ENCODE measurements around the gene TASP1.

TASP1 gene

GRCh38 chr20:13420625-13421024 is 218.1 kb downstream of the TASP1 start:
- no peak overlapping the region for H3K9ac ChIP-seq (ENCODE audit: low read length)
- H3K4me3 ChIP-seq (ENCODE audit: low read length) = no peak overlapping the region
- no peak overlapping the region for H3K27ac ChIP-seq (ENCODE audit: low read length)
- H4K20me1 ChIP-seq (ENCODE audit: insufficient read depth, low read length) = no peaks in the 10 kb centered on the region
- H3K27me3 ChIP-seq (ENCODE audit: low read depth, low read length) = no peaks in the 10 kb centered on the region
- H3K9me3 ChIP-seq (ENCODE audit: insufficient read depth, low read length) = no peaks in the 10 kb centered on the region
- no peak for TF ChIP-seq CTCF (IDR thresholded peaks at IDR 0.05; ENCODE audit: low read depth, low read length)
- no peak for TF ChIP-seq EZH2phosphoT487 (IDR thresholded peaks at IDR 0.05; ENCODE audit: low read depth)
- H3K36me3 ChIP-seq (replicated peaks; ENCODE audit: low read depth, low read length) = no peaks in the 10 kb centered on the region
- H3K79me2 ChIP-seq (ENCODE audit: low read length) = no peaks in the 10 kb centered on the region
- H3K4me1 ChIP-seq (ENCODE audit: low read length) = no peaks in the 10 kb centered on the region
- no peak overlapping the region for H2AFZ ChIP-seq (ENCODE audit: low read depth, low read length)
- no peak overlapping the region for H3K4me2 ChIP-seq (ENCODE audit: low read length)

GRCh38 chr20:13419477-13419876 is 219.3 kb downstream of the TASP1 start:
- no peak overlapping the region for H3K4me2 ChIP-seq (ENCODE audit: low read length)
- no peaks in the 10 kb centered on the region for H4K20me1 ChIP-seq (ENCODE audit: insufficient read depth, low read length)
- TF ChIP-seq CTCF (IDR thresholded peaks at IDR 0.05; ENCODE audit: low read depth, low read length) = no peak
- no peak for TF ChIP-seq EZH2phosphoT487 (IDR thresholded peaks at IDR 0.05; ENCODE audit: low read depth)
- H3K27me3 ChIP-seq (ENCODE audit: low read depth, low read length) = no peaks in the 10 kb centered on the region
- no peaks in the 10 kb centered on the region for H3K9me3 ChIP-seq (ENCODE audit: insufficient read depth, low read length)
- no peak overlapping the region for H3K27ac ChIP-seq (ENCODE audit: low read length)
- no peak overlapping the region for H3K9ac ChIP-seq (ENCODE audit: low read length)
- no peaks in the 10 kb centered on the region for H3K36me3 ChIP-seq (replicated peaks; ENCODE audit: low read depth, low read length)
- no peak overlapping the region for H3K4me3 ChIP-seq (ENCODE audit: low read length)
- H2AFZ ChIP-seq (ENCODE audit: low read depth, low read length) = no peak overlapping the region
- H3K4me1 ChIP-seq (ENCODE audit: low read length) = no peaks in the 10 kb centered on the region
- H3K79me2 ChIP-seq (ENCODE audit: low read length) = no peaks in the 10 kb centered on the region

- H3K27me3 ChIP-seq (ENCODE audit: low read depth, low read length) = no peaks in the 10 kb centered on the region
- no peak overlapping the region for H2AFZ ChIP-seq (ENCODE audit: low read depth, low read length)
- no peak overlapping the region for H3K4me3 ChIP-seq (ENCODE audit: low read length)
- TF ChIP-seq EZH2phosphoT487 (IDR thresholded peaks at IDR 0.05; ENCODE audit: low read depth) (no peak), CTCF (IDR thresholded peaks at IDR 0.05; ENCODE audit: low read depth, low read length) (no peak)
- H3K79me2 ChIP-seq (ENCODE audit: low read length) = no peaks in the 10 kb centered on the region
- no peak overlapping the region for H3K4me2 ChIP-seq (ENCODE audit: low read length)
- H3K9ac ChIP-seq (ENCODE audit: low read length) = no peak overlapping the region
- no peaks in the 10 kb centered on the region for H3K4me1 ChIP-seq (ENCODE audit: low read length)
- no peaks in the 10 kb centered on the region for H3K9me3 ChIP-seq (ENCODE audit: insufficient read depth, low read length)
- H4K20me1 ChIP-seq (ENCODE audit: insufficient read depth, low read length) = no peaks in the 10 kb centered on the region
- no peaks in the 10 kb centered on the region for H3K36me3 ChIP-seq (replicated peaks; ENCODE audit: low read depth, low read length)
- H3K27ac ChIP-seq (ENCODE audit: low read length) = no peak overlapping the region
Observed at GRCh38 chr20:13418263-13419229, 220.2 kb downstream of the TASP1 start.

- Histone ChIP-seq H3K27me3 (ENCODE audit: low read depth, low read length) (no peaks in the 10 kb centered on the region), H3K79me2 (ENCODE audit: low read length) (no peaks in the 10 kb centered on the region), H4K20me1 (ENCODE audit: insufficient read depth, low read length) (no peaks in the 10 kb centered on the region), H3K27ac (ENCODE audit: low read length) (no peak overlapping the region), H2AFZ (ENCODE audit: low read depth, low read length) (no peak overlapping the region), H3K4me3 (ENCODE audit: low read length) (no peak overlapping the region), H3K9me3 (ENCODE audit: insufficient read depth, low read length) (no peaks in the 10 kb centered on the region), H3K4me1 (ENCODE audit: low read length) (no peaks in the 10 kb centered on the region), H3K9ac (ENCODE audit: low read length) (no peak overlapping the region), H3K36me3 (replicated peaks; ENCODE audit: low read depth, low read length) (no peaks in the 10 kb centered on the region), H3K4me2 (ENCODE audit: low read length) (no peak overlapping the region)
- TF ChIP-seq EZH2phosphoT487 (IDR thresholded peaks at IDR 0.05; ENCODE audit: low read depth) = no peak
- TF ChIP-seq CTCF (IDR thresholded peaks at IDR 0.05; ENCODE audit: low read depth, low read length) = no peak
Observed at GRCh38 chr20:13416531-13416930, 222.2 kb downstream of the TASP1 start.

All from OCI-LY3 (cell line).